ENCODE data around the gene SLC39A11.

The SLC39A11 gene

DNA sequence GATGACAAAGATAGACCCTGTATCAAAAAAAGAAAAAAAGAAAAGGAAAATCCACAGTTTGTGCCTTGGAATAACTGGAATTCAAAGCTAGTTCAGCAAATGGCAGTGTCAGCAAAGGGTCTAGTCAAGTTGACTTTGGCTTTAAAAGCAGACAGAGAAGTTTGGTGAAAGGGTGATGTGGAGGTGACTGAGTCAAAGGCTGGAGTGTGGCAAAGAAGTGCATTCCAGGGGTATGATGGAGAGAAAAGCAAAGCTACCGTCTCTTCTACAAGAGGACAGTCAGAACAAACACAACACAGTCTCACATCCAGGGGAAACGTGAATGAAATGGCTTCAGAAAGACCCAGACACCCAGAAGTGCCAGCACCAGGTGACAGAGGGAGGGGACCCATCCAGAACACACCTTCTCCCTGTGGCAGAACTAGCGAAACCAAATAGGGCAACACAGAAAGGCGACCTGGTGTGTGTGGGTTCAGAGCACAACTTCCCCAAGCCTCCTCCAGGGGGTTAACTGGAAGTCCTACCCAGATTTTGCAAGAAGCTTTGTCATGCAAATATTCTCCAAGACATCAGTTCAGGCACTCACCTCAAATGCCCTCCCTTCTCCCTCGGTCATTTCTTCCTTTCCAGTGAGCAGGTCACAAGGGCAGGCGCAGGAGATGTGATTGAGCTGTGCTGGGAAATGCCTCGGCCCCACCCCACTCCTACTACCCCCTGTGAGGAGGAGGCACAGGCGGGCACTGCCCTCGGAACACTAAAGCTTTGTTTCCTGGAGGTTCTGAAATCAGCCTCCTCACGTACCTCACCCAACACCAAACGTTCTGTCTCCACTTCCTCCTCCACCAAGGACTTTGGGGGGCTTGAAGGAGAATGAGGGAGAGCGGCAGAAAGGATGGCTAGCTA lies 489.7 kb downstream of the SLC39A11 start:
- TF ChIP-seq, protein P1, sequence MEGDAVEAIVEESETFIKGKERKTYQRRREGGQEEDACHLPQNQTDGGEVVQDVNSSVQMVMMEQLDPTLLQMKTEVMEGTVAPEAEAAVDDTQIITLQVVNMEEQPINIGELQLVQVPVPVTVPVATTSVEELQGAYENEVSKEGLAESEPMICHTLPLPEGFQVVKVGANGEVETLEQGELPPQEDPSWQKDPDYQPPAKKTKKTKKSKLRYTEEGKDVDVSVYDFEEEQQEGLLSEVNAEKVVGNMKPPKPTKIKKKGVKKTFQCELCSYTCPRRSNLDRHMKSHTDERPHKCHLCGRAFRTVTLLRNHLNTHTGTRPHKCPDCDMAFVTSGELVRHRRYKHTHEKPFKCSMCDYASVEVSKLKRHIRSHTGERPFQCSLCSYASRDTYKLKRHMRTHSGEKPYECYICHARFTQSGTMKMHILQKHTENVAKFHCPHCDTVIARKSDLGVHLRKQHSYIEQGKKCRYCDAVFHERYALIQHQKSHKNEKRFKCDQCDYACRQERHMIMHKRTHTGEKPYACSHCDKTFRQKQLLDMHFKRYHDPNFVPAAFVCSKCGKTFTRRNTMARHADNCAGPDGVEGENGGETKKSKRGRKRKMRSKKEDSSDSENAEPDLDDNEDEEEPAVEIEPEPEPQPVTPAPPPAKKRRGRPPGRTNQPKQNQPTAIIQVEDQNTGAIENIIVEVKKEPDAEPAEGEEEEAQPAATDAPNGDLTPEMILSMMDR (IDR thresholded peaks at IDR 0.05), result no peak
- Mint-ChIP-seq H3K27ac (no peak overlapping the region), H3K4me3 (no peak overlapping the region), H3K9me3 (peaks cover 9% of the 10 kb centered on the region), H3K4me1 (peaks cover 25% of the 10 kb centered on the region), H3K27me3 (ENCODE audit: low read depth, poor library complexity) (peaks cover 36% of the 10 kb centered on the region), H3K36me3 (ENCODE audit: low read depth) (peaks cover 3% of the 10 kb centered on the region)
- no peak for DNase-seq

DNA sequence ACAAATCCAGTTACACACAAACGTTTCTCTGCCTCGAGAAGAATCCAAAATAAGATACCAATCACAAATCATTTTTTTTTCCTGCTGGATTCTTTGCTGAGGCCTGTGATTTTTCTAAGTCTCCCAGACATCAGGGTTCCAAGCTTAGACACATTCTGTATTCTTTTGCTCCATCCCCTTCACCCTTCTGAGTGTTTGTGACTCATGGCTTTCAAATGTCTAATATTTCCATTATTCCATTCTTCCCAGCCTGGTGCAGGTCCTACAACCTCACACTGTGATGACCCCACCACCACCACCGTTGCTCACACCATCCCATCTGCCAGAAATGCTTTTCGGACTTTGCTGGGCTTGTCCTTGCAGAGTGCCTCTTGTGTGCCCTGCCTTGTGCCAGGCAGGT lies 491.6 kb downstream of the SLC39A11 start:
- H3K27ac Mint-ChIP-seq, result no peak overlapping the region
- no peak overlapping the region for H3K4me3 Mint-ChIP-seq
- peaks cover 25% of the 10 kb centered on the region for H3K4me1 Mint-ChIP-seq
- TF ChIP-seq, protein P1 (IDR thresholded peaks at IDR 0.05), result no peak
- no peak for DNase-seq
- no peaks in the 10 kb centered on the region for H3K9me3 Mint-ChIP-seq
- H3K27me3 Mint-ChIP-seq (ENCODE audit: low read depth, poor library complexity), result peaks cover 51% of the 10 kb centered on the region
- no peaks in the 10 kb centered on the region for H3K36me3 Mint-ChIP-seq (ENCODE audit: low read depth)

DNA sequence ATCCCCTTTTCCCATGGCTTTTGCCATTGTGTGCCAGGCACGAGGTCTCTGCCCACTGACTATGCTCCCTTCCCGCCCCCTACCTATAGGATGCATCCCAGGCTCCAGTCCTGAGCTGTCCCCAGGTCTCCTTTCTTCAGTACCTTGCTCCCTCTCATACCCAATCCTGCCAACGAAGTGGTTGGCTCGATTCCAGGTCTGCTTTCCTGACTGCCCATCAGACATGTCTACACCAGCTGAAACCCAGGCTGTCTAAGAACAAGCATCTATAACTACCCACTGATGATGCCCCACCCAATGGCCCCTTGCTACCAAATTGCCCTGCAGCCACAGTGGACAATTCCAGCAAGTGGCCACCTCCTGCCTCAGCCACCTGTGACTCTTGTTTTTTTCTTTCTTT lies 492.6 kb downstream of the SLC39A11 start:
- peaks cover 24% of the 10 kb centered on the region for H3K4me1 Mint-ChIP-seq
- TF ChIP-seq, protein P1 (IDR thresholded peaks at IDR 0.05), result no peak
- no peak overlapping the region for H3K4me3 Mint-ChIP-seq
- DNase-seq, result no peak
- H3K27me3 Mint-ChIP-seq (ENCODE audit: low read depth, poor library complexity), result peaks cover 55% of the 10 kb centered on the region
- H3K27ac Mint-ChIP-seq, result no peak overlapping the region
- H3K36me3 Mint-ChIP-seq (ENCODE audit: low read depth), result no peaks in the 10 kb centered on the region
- peaks cover 3% of the 10 kb centered on the region for H3K9me3 Mint-ChIP-seq

DNA sequence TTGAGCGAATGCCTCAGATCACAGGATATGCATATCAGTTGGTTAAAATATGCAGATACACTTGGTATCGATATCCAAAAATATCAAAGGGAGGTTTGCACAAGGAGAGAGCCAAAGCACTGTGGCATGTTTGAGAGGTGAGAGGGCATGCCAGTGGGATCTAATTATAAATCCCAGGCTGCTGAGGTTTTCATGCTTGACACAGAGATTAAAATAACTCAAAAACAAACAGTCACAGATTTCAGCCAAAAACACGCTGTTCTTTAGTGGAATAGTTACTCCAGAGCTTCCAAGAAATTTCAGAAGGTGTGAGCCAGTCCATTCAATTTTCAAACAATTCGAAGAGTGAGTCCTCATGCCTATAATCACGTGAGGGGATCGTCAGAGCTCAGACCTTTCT lies 493.8 kb downstream of the SLC39A11 start:
- Mint-ChIP-seq H3K4me1 (peaks cover 17% of the 10 kb centered on the region), H3K27ac (no peak overlapping the region), H3K4me3 (no peak overlapping the region), H3K36me3 (ENCODE audit: low read depth) (no peaks in the 10 kb centered on the region), H3K9me3 (peaks cover 3% of the 10 kb centered on the region), H3K27me3 (ENCODE audit: low read depth, poor library complexity) (peaks cover 62% of the 10 kb centered on the region)
- no peak for DNase-seq
- TF ChIP-seq, protein P1 (IDR thresholded peaks at IDR 0.05), result no peak

DNA sequence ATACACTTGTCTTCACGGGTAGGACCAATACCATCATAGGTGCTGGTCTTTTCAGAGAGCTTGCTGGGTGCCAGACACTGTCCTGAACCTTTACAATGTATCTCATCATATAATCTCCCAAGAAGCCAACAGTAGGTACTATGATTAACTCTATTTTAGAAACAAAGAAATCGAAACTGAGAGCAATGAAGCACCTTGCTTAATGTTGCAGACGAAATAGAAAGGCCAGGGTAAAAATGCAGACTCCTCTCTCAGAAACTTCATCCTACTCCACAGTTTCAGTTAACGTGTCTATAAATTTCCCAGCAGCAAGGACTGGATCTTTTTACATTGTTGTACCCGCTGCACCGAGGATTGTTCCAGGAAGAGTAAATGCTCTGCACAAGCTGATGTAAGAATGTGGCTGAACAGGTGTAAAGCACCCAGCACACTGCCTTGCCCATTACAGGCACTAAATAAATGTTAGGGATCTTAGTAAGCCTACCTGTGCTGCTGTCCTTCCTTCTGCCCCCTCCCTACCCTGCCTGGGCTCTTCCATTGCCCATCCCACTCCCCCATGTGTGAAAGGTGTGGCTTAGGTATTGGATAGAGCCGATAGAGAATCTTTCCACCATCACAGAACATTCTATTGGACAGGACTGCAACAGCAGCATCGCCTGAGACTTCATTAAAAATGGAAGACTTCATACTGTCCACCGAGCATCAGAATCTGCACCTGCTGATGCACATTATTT lies 495.0 kb downstream of the SLC39A11 start:
- H3K4me1 Mint-ChIP-seq, result peaks cover 9% of the 10 kb centered on the region
- peaks cover 3% of the 10 kb centered on the region for H3K9me3 Mint-ChIP-seq
- no peak for DNase-seq
- H3K27ac Mint-ChIP-seq, result no peak overlapping the region
- no peaks in the 10 kb centered on the region for H3K36me3 Mint-ChIP-seq (ENCODE audit: low read depth)
- peaks cover 63% of the 10 kb centered on the region for H3K27me3 Mint-ChIP-seq (ENCODE audit: low read depth, poor library complexity)
- no peak overlapping the region for H3K4me3 Mint-ChIP-seq
- TF ChIP-seq, protein P1 (IDR thresholded peaks at IDR 0.05), result no peak
